GM19328 (cell line): Measurements from ENCODE around the gene KCNH3.

Experiments used
- ATAC-seq: cut with Tn5 transposase; IDR thresholded peaks from one replicate; pipeline ENCODE4 v1.9.1; 2021; ENCODE audit warnings: mild to moderate bottlenecking, moderate library complexity; ENCODE audit not compliant: unreplicated experiment

KCNH3 gene

DNA sequence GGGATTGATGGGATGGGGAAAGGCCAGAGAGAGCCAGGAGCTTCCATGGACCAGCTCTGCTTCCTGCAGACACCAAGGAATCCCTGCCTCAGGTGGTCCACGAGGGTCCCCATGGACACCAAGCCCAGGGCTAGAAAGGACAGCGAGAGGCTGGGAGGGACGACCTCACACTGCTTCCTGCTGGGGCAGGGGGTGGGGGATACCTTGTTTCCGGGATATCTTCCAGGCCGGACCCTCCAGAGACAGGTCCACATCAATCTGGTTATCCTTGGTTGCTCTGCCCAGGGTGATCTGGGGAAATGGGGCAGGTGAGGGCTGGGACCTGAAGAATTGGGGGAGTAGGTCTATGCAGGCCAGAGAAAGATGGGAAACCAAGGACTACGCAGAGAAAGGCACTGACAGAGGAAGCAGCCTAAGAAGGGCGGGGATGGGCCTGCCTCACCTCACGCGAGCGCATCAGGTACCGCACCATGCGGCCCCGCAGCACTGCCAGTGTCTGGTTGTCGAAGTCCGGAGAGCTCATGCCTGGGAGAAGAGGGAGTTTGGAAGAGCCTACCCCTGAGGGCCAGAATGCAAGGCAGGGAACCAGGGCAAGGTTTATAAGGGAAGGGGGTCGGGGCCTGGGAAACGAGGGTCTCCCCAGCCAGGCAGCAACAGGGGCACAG lies 20.3 kb downstream of the KCNH3 start:
- ATAC-seq: no peak

DNA sequence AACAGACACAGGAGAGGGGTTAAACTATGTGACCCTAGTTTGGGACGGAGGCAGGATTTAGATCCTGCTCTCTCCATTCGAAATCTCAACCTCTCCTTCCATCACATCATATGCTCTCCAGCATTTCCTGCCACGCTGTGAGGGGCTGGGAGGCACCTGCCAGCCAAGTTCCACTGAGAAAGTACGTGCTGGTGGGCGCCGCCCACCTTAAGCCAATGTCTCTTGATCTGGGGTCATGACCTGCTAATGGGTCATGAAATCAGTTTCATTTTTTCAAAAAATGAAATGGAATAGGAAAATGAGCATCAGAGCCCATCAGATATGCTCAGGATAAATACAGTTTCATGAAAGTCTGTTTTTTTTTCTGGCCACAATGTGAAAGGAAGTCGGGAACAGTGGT lies 21.9 kb downstream of the KCNH3 start:
- ATAC-seq: no peak

DNA sequence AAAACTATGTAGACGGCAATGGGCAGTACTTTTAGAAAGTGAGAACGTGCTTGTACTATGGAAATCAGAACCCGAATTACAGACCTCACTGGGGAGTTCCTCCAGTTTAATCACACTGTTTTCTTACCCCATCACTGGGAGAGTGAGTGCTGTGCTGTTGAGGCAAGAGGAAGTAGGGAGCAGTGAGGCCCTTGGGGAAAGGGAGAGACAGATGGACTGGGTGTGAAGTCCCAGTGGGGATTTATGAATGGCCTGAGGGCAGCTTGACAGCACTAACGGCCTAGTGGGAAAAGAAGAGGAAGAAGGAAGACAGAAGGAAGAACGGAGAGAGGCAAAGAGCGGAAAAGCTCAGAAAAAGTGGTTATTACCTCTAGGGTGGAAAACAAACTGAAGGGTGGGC lies 23.4 kb downstream of the KCNH3 start:
- ATAC-seq: no peak

DNA sequence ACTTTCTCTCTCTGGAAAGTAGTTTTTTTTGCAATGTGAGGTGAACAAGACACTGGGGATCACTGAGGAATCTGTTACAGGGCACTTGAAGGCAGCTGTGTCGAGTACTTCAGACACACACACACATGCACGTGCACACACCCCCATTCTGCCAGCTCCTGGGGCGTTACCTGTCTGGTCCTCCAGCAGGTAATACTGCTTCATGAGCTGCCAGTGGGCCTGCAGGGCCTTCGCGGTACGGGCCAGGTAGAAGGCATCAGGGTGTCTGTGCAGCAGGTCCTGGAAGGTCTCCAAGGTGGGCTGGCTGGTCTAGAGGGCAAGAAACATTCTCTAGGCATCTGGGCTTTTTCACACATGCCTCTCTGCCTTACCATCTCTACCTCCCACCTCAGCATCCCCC lies 24.0 kb downstream of the KCNH3 start:
- ATAC-seq: no peak

DNA sequence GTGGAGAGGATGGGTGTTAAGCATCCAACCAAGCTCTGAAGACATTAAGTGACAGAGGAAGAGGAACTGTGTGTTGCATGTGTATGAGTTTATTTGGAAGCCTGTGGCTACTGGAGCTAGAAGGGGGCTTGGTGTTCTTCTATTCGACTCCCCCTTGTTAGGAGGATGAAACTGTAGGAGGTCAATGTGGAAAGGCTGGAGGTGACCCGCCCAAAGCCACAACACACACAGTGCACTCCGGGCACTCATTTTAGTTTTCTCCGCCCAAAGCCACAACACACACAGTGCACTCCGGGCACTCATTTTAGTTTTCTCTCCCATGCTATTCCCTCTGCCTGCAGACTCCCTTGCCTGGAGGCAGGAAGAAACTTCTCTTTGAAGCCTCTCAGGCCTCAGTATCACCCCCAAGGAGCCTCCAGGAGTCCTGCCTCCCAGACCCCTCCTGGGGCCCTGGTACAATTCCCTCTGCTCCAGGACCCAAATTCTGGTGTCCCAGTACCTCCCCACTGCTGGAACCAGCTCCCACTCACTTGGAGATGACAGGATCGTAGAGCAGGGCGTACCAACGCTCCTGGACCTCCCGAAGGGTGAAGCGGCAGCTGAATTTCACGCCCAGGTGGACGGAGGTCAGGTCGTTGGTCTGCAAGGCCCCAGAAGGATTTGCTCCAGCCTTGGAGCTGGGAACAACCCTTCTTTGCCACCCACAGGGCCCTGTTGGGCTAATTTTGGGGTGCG lies 25.3 kb downstream of the KCNH3 start:
- ATAC-seq: no peak

DNA sequence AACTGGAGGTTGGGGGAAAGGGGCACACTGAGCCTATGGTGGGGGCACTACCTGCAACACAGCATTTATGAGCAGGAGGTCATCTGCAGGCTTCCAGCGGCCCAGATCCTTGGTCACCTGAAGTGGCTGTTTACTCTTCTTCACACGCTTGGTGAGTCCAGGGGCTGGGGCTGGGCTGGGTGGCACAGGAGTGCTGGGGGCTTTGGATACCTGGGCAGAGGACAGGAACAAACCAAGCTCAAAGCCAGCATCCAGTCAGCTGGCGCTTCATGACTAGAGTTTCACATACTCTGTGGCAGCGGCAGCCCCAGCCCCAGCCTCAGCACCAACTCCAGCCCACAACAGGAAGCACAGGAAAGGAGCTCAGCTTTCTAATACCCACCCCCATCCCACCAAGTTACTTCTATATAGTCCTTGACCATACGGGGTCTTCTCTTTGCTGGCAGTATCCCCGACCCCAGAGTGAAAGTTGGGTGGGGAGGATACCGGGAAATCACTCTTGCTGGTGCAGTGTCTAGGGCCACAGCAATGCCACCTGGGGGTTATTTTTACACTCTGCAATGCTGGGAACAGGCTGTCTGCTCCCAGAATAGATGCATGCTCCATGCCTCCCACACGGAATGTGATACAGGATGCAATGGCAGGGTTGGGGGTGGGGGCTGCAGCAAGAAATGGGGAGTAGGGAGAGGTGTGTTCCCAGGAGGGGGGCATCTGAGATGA lies 26.0 kb downstream of the KCNH3 start:
- ATAC-seq: no peak

DNA sequence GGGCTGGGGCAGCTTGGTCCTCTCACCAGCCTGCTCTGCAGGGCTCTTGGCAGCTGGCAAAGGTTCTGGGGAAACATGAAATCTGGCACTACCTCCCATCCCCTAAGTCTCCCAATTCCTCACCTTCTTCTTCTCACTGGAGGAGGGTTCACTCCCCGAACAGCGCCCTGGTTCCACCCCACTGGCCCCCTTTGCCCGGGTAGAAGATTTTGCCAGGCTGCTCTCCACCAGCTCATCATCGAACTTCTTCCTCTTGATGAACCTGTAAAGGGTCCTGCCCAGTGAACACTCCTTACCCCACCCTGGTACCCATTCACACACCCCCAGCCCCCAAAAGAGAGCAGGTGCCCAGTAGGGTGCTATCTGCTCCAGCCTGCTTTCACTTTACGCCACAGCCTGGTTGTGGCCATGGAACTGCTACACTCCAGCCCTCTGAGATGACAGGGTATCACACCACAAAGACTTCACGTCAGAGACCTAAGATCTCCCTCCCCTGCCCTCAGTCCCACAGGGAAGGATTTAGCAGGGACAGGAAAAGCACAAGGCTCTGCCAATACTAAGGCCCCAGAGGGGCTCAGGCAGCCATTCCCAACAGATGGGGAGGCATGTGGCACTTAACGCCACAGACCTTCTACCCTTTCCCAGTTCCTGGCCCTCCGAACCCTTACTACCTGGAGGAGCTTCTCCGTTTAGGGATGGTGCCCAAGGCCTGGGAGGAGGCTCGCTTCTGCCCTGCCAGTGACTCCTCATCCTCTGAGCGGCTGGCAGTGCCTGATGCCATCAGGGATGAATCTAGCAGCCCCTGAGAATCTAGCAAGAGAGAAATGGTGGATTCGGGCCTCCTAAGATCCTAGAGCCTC lies 26.8 kb downstream of the KCNH3 start:
- ATAC-seq: no peak

DNA sequence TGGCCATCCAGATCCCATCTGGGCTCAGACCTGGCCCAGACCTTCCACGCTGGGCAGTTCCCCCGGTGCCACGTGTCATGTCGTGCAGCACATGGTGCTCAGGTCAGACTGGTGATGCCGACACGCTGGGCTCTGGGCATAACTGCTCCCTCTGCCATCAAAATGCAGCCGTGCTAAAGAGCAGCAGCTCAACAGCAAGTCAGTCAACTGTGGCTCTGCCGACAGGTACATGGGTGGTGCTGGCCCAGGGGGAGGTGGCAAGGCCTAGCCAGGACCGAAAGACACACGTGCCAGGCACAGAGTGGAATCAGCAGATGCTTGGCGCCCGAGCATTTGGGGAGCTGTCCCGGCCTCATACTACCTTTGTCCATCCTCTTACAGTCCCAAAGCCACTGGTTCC lies 27.5 kb downstream of the KCNH3 start:
- ATAC-seq: no peak

DNA sequence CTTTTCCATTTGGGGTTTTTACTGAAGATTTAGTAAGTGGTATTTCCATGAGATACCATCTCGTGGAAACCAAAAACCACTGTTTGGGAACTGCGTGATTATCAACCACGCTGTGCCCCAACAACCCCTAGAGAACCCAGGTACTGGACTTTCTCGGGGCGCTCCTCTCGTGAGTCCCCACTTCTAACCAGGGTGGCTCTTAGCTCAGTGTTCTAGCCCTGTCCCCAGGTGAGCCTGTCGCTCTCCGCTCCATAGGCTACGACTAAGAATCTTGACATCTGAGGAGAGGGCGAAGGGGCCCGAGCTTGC lies 28.4 kb downstream of the KCNH3 start:
- ATAC-seq: no peak

DNA sequence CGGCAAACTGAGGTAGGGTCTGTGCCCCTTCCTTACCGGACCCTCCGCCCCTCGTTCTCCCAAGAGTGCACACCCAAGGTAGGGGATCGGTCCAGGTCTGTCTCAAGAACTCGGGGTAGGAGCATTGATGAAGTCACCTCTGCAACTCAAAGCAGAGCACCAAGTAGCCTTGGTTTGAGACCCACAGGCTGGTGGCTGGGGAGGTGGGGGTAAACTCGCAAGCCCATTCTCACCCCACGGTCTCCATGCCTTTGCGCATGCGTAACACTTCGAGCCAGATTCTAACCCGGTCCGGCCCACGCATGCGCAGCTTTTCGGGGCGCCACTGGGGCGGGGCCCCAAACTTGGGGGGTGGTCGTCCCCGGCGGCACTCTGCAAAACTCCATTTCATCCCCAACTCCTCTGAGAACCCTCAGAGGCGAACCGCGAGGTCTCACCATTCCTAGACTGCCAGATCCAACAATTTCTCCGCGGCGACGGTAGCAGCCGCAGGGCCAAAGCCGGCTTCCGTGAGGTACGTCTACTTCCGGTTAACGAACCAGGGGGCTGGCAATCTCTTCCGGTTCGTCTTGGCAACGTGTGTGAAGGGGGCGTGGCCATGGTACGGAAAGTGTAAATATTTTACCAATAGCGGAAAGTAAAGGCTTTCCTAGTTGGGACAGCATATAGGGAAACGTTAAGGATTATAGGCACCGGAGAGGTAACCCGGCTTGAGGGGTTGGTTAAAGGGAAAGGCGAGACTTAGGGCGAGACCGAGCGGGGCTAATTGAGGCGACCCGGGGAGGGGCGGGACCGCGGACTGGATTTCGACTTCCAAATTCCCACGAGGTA lies 29.0 kb downstream of the KCNH3 start, which contains the start of gene MCRS1:
Gene MCRS1 (minus strand): TSS at position 532 of the 831 bp plus-strand sequence. CDS start 1,411 bp downstream, outside the sequence.
- ATAC-seq: peak; percentile 72

DNA sequence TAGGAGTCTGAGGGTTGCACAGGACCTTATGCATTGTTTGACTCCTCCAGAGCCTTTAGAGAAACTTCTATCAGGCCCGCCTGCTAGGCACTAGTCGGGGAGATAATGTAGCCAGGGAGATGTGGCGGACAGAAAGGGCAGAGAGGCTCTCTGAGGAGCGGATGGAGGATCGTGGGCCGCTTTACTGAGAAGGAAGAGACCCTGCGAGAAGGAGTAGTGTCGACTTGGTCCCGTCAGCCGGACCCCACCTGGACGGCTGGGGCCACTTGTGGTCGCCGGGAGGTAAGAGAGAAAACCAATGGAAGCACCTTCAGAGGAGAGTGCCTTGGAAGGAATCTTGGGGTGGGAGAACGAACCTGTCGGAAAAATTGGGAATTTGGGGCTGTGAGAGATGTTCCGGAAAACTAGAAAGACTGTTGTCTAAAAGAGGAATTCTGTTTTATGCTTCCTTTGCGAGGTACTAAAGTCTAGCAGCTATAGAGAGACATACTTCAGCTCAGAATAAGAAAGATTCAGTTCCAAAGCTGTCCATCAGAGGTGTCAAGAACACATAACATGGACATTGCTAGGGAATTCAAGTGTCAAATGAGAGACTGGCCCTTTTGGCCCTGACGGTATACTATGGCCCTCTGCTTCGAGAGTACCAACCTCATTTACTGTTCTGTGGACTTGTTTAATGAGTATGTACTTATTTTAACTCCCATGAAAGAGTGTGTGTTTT lies 29.8 kb downstream of the KCNH3 start:
- ATAC-seq: no peak

DNA sequence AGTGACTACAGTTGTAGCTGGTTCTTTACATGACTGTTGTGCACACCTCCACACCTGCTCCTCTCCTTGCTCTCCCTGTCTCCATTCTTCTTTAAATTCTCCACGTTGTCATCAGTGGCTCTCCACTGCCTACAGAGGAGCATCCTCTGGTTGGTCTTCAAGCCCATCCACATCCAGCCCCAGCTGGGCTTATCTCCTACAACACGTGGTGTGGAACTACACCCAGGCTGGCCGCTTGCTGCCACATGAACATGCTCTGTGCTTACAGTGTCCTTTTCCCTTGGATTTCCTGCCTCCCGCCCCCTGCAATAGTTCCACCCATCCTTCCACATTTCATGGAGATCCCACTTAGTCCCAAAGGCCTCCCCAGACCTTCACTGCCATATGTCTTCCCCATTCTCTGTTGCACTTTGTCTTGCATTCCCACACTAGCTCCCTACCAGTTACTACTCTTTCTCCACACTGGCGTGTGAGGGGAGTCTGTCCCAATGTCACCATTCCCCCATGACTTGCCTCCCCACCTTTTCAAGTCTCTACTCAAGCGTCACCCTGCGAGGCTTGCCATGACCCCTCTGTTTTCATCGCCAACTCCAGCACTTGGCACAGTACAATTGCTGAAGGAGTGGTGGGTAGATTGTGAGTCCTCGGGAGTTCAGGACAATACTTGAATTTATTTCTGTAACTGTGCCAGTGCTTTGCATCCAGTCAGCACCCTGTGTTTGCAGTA lies 38.9 kb downstream of the KCNH3 start:
- ATAC-seq: no peak

DNA sequence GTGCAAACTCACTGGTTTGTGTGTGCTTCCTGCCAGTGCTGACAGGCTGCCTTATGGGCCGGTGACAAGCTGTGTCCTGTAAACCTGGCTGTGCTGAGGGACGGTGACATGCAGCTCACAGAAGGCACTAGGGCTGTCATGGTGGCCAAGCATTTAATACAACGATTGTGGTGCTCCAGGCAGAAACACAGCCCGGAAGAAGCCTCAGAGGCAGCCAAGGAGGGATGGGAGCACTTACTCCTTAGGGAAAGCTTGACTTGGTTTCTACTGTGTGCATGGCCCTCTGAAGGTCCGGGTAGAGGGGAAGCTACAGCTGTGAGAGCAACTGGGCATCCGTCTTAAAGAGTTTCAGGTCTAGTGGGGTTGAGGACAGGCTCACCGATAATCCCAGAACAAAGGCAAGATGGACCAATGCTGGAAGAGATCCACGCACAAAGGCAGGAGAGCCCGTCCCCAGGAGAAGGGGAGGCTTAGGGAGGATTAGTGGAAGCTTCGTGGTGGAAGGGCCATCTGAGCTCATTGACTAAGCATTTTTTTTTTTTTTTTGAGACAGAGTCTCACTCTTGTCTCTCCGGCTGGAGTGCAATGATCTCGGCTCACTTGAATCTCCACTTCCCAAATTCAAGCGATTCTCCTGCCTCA lies 39.8 kb downstream of the KCNH3 start:
- no peak for ATAC-seq

DNA sequence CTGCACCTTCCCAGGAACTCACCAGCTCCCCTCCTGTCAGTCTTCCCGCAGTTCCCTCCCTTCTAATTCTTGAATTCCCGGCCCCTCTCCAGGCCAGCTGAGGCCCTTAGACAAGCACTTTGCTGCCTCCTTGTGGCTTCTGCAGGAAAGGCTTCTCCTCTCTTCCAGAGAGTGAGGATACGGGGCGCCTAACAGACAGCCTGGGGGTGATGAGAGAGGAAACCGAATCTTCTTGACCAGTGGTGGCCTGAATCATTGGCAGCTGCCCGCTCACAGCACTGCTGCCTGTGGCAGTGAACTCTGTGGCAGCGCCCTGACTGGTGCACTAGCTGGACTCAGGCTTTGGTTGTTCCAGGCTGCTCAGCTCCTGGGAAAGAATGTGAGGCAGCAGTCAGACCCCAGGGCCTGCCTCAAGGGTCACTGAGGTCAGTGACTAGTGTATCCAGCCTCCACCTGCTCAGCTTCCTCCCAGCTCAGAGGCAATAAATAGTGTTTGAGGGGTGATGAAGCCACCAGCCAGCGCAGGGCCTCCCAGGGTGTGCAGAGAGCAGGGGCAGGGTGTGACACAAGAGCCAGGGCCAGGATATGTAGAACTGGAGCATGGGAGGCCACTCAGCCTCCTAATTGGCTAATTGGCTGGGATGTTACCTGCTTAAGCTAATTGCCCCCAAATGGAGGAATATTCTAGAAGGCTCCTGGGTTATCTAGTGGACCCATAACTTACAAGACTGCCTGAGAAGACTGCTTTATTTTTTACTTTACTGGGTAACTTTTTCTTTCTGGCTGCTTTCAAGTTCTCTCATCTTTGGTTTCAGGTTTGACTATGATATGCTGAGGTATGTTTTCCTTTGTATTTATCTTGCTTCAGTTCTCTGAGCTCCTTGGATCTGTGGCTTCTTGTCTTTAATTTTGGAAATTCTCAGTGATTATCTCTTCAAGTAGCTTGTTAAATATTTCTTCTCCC lies 42.0 kb downstream of the KCNH3 start:
- ATAC-seq: no peak

DNA sequence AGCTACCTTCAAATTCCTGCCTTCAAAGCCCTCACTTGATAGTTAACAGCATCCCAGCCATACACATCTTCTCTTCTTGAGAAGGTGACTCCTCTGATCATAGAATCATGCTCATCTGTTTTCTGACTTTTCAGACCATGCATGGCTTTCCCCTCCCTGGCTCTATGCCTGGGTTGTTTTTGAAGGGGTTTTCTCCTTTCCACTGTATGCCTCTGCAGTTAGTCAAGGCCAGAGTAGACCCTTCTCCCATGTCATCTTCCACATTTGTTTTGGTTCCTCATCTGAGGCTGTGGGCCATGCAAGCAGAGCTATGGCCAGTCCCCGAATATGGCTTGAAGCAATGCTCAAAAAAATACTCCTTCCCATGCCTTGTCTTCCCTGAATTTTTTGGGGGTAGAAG lies 43.4 kb downstream of the KCNH3 start:
- ATAC-seq: no peak

DNA sequence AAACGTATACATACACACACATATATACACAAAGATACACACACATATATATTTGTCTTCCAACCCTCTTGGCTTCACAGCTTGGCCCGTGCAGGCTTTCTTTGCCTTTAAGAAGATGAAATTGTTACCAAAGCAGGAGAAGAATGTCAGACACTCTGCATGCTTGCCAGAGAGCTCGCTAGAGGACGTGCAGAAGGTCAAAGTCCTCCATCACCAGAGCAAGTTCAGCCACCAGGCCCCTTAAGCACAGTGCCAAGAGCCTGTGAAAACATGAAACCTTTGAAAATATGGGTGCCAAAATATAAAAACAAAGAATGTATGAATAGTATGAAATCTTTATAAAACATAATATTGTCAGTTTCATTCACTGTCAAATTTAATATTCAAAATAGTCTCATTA lies 44.0 kb downstream of the KCNH3 start:
- ATAC-seq: no peak

DNA sequence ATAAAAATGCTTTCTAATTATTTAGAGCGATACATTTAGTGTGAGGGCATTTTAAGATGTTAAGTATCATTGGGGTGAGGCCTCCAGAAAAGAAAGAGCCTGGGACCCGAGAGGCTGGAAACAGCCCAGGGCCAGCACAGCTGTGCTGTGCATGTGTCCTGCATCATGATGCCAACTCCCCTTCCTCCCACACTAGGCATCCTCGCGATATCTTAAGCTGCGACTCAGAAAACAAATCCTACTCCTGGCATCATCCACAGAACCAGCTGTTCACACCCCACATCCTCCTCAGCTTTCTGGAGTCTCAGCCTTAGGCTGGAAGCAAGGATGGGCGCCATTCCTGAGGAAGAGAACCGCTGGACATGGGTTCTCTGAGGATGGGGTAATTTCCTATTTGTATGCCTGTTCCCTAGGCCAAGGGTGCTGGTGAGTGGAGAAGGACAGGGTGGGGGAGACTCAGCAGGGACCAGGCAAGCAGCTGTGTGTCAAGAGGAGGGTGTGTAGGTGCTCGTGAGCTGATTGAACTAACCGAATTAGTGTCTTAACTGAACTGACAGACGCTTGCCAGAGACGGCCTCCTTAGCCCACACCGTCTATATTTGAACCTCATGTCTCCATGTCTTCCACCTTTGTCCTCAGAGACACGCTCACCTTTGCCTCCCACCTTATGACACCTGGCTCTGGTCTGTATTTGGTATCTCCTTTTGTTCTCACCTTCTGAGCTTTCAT lies 44.7 kb downstream of the KCNH3 start:
- no peak for ATAC-seq
